OCI-LY7 (cell line): ENCODE results near the gene RAD23B.

Source experiments
- EZH2phosphoT487 ChIP-seq: fragments of 200-600 bp; sonication (generic); IDR thresholded peaks from 2 replicates; pipeline ENCODE4 v1.6.1; 2018; ENCODE audit warnings: low read depth, borderline replicate concordance, mild to moderate bottlenecking, mixed run types, antibody characterized with exemption, low read length, moderate library complexity, mixed read lengths
- TF ChIP-seq, protein P1 (sequence below): fragments of 200-600 bp; sonication (generic); conservative IDR thresholded peaks from 2 replicates; pipeline ENCODE4 v1.5.1; 2014; ENCODE audit warnings: mild to moderate bottlenecking, antibody characterized with exemption, low read length, moderate library complexity, mixed read lengths

DNA sequence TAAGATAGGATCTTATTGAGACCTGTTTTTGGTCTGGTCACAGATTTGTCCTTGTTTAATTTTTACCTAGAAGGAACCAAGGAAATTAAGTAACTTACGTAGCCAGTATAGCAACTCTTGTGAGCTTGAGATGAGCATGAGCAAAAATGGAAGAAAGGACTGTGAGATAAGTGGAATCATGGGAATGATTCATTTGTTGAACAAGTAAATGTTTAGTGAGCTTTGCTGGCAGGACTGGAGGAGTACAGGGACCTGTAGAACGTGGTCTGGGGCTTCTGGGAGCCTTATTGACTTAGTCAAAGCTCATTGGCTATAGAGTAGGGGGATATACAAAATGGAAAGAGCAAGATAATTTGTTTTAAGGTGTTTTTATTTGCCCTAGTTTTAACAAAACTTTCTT is 3.0 kb downstream of the RAD23B start:
- TF ChIP-seq, protein P1, sequence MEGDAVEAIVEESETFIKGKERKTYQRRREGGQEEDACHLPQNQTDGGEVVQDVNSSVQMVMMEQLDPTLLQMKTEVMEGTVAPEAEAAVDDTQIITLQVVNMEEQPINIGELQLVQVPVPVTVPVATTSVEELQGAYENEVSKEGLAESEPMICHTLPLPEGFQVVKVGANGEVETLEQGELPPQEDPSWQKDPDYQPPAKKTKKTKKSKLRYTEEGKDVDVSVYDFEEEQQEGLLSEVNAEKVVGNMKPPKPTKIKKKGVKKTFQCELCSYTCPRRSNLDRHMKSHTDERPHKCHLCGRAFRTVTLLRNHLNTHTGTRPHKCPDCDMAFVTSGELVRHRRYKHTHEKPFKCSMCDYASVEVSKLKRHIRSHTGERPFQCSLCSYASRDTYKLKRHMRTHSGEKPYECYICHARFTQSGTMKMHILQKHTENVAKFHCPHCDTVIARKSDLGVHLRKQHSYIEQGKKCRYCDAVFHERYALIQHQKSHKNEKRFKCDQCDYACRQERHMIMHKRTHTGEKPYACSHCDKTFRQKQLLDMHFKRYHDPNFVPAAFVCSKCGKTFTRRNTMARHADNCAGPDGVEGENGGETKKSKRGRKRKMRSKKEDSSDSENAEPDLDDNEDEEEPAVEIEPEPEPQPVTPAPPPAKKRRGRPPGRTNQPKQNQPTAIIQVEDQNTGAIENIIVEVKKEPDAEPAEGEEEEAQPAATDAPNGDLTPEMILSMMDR: no peak
- TF ChIP-seq EZH2phosphoT487: no peak
